Neutrophil (primary cell): ENCODE measurements around the gene UNK.

ENCODE experiments used
- H3K27ac ChIP-seq: fragments of 200-600 bp; sonication (generic); 2 replicates; pipeline ENCODE4 v1.5.1; 2016; ENCODE audit warnings: mild to moderate bottlenecking, moderate library complexity
- H3K27me3 ChIP-seq: fragments of 200-600 bp; sonication (generic); 2 replicates; pipeline ENCODE4 v1.6.0; 2016; ENCODE audit warnings: mild to moderate bottlenecking
- H3K36me3 ChIP-seq: fragments of 200-600 bp; sonication (generic); 2 replicates; pipeline ENCODE4 v1.5.1; 2017
- H3K4me1 ChIP-seq, 2 experiments: fragments of 200-600 bp in 1 of 2; sonication (generic) in 1 of 2; 1 replicate in 1 of 2; 2 replicates in 1 of 2; pipeline versions ENCODE4 v1.5.1 to v1.6.1; 2013 to 2016; ENCODE audit warnings: low read depth in 1 of 2, low read length in 1 of 2, mild to moderate bottlenecking in 1 of 2, moderate library complexity in 1 of 2; ENCODE audit not compliant: control insufficient read depth in 1 of 2, insufficient read depth in 1 of 2
- H3K4me3 ChIP-seq, 2 experiments: fragments of 200-600 bp in 1 of 2; sonication (generic) in 1 of 2; 1 replicate in 1 of 2; 2 replicates in 1 of 2; pipeline ENCODE4 v1.5.1; 2013 to 2016; ENCODE audit warnings: low read depth in 1 of 2, low read length in 1 of 2, mild to moderate bottlenecking in 1 of 2, moderate library complexity in 1 of 2
- H3K9me3 ChIP-seq: fragments of 200-600 bp; sonication (generic); 2 replicates; pipeline ENCODE4 v1.5.1; 2016
- CTCF ChIP-seq: fragments of 200-600 bp; sonication (generic); IDR thresholded peaks from 2 replicates; pipeline ENCODE4 v1.5.1; 2016; ENCODE audit warnings: antibody characterized with exemption

The UNK gene

GRCh38 chr17:75765981-75766380 lies 18.6 kb upstream of the UNK start:
- Histone ChIP-seq H3K27me3 (no peaks in the 10 kb centered on the region), H3K9me3 (no peaks in the 10 kb centered on the region), H3K4me3 (no peak overlapping the region), H3K27ac (peak overlapping the region; percentile 25), H3K4me1 (peaks cover 16 to 17% of the 10 kb centered on the region in 2 experiments), H3K36me3 (no peaks in the 10 kb centered on the region)
- TF ChIP-seq CTCF, result no peak

GRCh38 chr17:75767881-75768280 lies 16.7 kb upstream of the UNK start:
- Histone ChIP-seq H3K27me3 (no peaks in the 10 kb centered on the region), H3K4me3 (no peak overlapping the region), H3K36me3 (no peaks in the 10 kb centered on the region), H3K27ac (no peak overlapping the region), H3K4me1 (peaks cover 16 to 17% of the 10 kb centered on the region in 2 experiments), H3K9me3 (no peaks in the 10 kb centered on the region)
- no peak for TF ChIP-seq CTCF

GRCh38 chr17:75769536-75769935 lies 15.1 kb upstream of the UNK start:
- Histone ChIP-seq H3K4me3 (no peak overlapping the region), H3K36me3 (peaks cover 8% of the 10 kb centered on the region), H3K27me3 (no peaks in the 10 kb centered on the region)

GRCh38 chr17:75771334-75772281 lies 13.0 kb upstream of the UNK start:
- no peaks in the 10 kb centered on the region for H3K9me3 ChIP-seq
- TF ChIP-seq CTCF, result no peak
- H3K36me3 ChIP-seq, result peaks cover 28% of the 10 kb centered on the region
- H3K4me1 ChIP-seq, result peaks cover 20 to 21% of the 10 kb centered on the region in 2 experiments
- H3K4me3 ChIP-seq, result no peak overlapping the region
- no peak overlapping the region for H3K27ac ChIP-seq
- H3K27me3 ChIP-seq, result no peaks in the 10 kb centered on the region

More at GRCh38 chr17:75769536-75769935, 15.1 kb upstream of the UNK start:
- no peak overlapping the region for H3K27ac ChIP-seq
- H3K4me1 ChIP-seq, result peaks cover 6 to 8% of the 10 kb centered on the region in 2 experiments
- TF ChIP-seq CTCF, result no peak
- H3K9me3 ChIP-seq, result no peaks in the 10 kb centered on the region

GRCh38 chr17:75773121-75773807 lies 11.3 kb upstream of the UNK start:
- H3K4me3 ChIP-seq, result no peak overlapping the region
- TF ChIP-seq CTCF, result no peak
- no peaks in the 10 kb centered on the region for H3K9me3 ChIP-seq
- H3K36me3 ChIP-seq, result peaks cover 45% of the 10 kb centered on the region
- H3K4me1 ChIP-seq, result peaks cover 33 to 36% of the 10 kb centered on the region in 2 experiments
- H3K27ac ChIP-seq, result peak overlapping the region; percentile 10
- H3K27me3 ChIP-seq, result no peaks in the 10 kb centered on the region
